CD1c-positive myeloid dendritic cell (primary cell): Measurements from ENCODE around the gene RBM26.
"Not testable (repeated sequence)": the region's sequence is repeated elsewhere in the genome, so short reads cannot be mapped to it uniquely, and the experiment has no call there.

Source experiments
- DNase-seq: peaks from one replicate; pipeline ENCODE4 v3.0.0-alpha.2; 2016; ENCODE audit errors: extremely low spot score

Gene RBM26

DNA sequence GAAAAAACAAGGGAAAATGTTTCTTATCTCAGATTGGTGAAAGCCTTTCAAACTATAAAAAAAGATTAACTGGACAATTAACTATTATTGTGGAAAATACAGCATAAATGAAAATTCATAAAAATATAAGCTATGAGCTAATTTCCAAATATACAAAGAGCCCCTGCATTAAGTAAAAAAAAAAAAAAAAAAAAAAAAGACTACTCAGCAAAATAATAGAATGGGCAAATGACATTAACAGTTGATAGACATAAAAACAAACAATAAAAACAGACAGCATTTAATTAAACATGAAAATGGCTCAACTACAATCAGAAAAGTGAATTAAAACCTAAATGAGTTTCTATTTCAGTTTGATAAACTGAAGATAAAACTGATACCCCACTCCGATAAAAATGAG, 77.5 kb downstream of the RBM26 start:
- no peak for DNase-seq

DNA sequence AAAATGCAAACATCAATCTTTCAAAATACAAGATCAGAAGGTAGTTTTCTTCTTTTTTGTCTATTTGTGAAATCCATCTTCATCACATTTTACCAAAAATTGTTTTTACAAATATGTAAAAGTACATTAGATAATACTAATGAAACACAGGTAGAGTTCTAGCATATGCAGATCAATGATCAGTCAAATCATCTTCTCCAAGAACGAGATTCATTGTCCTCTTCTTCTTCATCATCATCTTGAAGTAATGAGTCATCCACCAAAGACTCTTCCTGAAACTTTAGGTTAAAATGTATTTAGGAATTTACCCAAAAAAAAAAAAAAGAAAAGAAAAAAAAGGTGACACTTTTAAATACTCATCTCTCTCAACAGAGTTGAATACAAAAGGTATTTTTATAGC, 85.6 kb downstream of the RBM26 start:
- DNase-seq = no peak

DNA sequence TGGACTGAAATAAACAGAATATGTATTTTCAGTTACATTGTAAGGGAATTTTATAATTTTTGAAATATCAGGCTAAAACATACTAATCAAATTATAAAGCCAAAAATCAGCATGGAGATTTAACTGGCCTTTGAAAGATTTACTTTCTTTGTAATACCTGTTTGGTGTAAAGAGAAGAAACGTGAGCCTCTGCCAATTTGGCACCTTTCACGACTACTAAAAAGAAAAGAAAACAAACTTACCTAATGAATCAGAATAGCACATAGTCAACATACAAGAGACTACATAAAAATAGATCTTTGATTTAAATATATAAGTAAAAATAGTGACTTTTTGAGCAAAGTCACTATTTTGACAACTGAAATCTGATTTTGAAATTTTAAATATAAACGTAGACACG, 87.4 kb downstream of the RBM26 start:
- no peak for DNase-seq

DNA sequence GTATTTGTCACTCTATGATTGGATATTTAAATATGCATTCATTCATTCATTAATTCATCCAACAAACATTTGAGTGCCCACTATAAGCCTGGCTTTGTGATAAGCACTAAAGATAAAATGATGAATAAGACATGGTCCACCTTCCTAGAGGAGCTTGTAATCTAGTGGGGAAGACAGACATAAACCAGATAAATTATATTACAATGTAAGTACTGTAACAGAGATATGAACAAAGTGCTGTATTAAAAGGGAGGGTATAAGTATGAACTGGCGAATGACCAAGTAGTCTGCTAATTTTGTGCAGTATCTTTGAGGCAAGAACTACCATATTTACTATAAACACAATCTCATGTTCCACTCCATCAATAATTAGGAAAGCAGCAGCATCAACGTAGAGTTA, 88.2 kb downstream of the RBM26 start:
- DNase-seq = no peak

DNA sequence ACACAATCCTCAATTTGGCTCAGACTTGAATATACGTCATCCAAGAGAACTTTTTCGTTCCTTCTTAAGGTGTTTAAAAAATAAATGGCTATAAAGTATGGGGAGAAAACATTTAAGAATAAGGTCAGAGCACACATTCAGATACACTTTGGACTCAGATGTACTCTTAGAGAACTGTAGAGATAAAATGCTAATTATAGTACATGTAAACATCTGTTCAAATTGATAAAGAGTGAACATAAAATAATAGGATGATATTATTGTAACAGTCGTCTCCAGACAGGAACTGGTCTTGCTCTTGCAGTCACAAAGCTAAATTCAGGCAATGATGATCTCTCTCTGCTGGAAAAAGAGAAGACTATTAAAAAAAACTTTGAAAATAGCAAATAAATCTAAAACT, 91.4 kb downstream of the RBM26 start:
- DNase-seq = no peak

DNA sequence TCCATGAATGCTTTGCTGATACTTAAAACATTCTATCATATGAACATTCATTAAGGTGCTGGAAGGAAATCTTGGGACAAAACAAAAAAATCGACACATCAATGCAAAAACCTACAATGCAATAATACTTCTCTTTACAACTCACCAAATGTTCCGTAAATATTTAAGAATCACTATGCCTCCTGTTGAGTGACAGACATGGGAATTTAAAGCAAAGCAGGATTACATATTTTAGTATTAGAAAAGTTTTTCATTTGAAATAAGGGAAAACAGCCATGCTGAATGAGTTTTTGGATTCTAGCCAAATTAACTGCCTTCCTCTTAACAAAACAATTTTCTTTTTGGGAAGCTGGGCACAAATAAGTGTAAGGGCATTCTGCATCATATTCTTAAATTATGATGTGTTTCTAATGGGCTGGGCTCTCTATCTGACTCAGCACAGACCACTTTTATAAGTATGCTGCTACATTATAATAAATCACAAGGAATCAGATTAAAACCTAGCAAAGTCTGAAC, 93.7 kb downstream of the RBM26 start:
- no peak for DNase-seq

DNA sequence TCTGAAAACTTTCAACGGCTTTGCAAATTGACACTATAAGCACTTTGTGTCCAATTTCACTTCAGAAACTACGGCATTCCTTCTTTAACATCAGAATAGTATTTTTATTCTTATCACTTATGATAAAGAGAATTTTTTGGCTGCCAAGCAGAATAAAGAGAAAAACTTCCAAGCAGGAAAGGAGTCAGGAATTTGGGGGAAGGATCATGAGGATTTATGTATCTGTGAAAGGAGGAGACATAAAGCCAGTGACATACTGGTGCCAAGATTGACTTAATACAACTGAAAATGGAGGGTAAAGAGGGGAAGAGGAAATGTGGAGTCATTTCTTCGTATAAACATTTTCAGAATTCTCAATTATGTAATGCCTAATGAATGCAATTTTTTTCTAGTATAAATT, 94.7 kb downstream of the RBM26 start:
- no peak for DNase-seq

DNA sequence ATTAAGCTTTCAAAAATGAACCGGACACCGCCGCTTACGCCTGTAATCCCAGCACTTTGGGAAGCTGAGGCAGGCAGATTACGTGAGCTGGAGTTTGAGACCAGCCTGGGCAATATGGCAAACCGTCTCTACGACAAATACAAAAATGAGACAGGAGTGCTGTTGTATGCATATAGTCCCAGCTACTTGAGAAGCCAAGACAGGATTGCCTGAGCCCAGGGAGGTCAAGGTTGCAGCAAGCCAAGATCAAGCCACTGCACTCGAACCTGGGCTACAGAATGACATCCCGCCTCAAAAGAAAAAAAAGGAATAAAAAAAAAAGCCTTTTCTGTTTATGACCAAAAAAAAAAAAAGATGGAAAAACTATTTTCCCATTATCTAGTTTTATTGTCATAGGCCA, 96.4 kb downstream of the RBM26 start:
- DNase-seq = no peak

DNA sequence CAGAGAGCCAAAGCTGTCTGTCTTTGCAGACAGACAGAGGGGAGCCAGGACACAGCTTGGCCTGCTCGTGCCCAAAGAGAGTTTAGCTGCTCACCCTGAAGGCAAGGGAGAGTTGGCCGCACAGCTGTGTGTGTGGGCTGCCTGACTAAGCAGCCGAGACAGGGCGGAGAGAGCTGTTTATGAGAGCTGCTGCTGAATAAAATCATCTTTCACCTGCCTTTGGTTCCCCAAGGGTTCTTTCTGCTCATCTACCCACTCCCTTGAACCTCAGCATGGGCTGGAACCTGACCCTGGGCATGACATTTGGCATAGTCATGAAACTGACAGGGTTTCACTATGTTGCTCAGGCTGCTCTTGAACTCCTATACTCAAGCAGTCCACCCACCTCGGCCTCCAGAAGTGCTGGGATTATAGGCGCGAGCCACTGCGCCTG, 98.2 kb downstream of the RBM26 start:
- DNase-seq = no peak

DNA sequence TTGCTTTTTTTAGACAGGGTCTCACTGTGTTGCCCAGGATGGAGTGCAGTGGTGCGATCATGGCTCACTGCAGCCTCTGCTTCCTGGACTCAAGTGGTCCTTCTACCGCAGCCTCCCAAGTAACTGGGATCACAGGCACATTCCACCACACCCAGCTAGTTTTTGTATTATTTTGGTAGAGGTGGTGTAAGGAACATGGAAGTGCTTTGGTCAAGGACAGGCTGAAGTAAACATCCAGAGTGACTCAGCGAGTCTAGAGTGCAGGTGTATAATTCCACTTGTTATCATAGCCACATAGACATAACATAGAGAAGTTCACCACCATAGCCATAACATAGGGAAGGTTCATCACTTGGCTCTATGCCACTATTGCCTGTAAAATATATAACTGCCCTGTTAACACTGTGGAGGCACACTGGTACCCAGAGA, 98.6 kb downstream of the RBM26 start:
- DNase-seq = no peak

DNA sequence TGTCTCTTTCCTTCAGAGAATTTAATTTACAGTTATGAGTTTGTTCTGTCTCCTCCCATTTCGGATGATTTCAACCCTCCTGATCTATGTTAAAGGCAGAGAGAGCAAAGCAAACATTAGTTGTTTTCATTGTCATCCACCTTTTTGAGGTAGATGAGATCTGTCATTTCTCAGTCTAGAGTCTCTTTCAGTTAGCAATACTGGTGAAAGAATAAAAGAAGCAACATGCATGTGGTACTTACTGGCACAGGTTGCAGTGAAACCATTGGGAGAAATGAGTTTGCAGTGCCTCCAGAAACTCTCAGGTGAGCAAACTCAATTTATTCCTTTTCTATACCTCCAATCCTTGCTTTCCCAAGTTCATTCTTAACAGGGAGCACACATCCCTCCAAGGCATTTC, 99.4 kb downstream of the RBM26 start:
- DNase-seq = no peak

DNA sequence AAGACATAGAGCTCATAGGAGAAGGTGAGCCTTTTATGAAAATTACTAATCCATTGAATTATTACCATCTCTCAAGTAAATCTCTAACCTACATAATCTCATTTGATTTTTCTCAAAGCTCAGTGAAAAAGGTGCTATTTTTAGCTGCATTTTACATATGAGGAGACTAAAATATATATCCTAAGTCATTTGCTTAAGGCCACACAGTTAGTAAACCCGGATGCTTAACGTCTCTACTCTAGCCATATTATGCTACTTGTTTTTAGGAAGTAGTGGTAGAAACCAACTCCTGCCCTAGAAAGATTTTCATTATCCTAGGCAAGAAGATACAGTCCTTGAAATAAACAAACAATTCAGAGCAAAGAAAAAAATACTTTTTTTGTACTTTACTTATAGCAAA, 108.9 kb downstream of the RBM26 start:
- no peak for DNase-seq

DNA sequence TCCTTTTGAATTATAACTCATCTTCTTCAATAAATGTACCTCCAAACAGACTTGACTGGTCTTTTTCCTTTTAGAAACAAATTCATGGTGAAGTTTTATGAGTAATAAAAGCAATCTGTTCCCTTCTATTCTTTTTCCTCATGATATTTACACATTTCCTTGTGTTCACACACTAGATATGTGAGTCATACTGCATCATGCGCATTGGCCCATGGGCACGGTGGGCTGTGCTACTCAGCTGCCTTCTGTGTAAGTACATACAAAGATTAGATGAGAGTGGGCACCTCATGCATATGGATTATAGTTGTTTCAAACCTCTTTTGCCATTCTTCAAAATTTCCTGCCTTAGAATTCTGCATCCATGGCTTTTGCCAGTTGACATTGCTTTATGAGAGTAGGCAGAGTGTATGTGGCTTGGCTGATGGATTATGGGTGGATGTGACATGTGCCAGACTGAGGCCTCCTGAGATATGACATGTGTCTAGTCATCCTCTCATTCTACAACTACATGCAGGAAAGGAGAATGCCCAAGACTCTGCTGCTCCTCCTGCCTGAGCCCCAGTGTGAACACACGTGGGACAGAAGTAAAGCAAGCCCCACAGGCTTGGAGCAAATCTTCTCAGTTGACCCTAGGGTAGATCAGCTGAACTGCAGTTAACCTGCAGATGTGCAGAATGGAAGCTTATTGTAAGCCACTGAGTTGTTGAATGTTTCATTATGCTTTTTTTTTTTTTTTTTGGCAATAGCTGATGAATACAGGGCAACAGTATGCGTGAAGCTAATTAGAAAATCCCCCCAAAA, 109.9 kb downstream of the RBM26 start:
- no peak for DNase-seq

DNA sequence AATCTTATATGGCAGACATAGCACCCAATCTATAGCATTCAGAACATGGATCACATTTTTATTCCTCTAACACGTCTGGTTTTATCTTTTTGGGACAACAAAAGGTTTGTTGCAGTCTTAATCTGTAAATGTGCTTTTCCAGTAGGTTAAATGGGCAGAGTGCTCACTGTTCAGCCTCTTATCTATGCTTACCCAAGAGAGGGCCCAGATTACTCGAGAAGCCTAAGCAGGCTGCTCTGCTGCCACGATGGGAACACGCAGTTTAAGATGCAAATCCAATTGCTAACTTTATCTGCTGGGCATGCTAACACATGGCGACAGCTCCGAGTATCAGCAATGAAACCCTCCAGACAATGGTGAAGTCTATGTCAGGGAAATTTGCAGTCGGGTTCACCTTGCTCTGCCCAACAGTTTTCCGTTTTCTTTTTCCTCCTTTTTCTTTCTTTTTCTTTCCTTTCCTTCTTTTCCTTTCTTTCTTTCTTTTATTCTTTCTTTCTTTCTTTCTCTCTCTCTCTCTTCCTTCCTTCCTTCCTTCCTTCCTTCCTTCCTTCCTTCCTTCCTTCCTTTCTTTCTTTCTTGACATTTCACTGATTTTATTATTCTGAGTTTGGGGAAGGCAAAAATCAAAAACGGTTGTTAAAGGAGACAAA, 115.3 kb downstream of the RBM26 start:
- DNase-seq = no peak

DNA sequence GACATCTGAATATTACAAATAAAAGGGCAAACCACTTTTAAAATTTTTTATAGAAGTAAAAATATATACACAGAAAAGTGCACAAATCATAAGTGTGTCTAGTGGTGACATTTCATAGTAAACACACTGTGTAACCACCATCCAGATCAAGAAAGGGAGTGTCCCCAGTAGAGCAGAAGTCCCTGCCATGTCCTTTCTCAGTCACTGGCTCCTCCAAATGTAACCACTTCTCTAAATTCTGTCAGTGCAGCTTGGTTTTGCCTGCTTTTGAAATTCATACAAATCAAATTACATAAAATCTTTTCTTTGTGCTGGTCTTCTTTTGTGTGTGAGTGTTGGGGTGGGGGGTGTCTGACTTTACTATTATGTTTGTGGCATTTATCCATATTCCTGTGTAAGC, 116.5 kb downstream of the RBM26 start:
- DNase-seq = peak; percentile 33

DNA sequence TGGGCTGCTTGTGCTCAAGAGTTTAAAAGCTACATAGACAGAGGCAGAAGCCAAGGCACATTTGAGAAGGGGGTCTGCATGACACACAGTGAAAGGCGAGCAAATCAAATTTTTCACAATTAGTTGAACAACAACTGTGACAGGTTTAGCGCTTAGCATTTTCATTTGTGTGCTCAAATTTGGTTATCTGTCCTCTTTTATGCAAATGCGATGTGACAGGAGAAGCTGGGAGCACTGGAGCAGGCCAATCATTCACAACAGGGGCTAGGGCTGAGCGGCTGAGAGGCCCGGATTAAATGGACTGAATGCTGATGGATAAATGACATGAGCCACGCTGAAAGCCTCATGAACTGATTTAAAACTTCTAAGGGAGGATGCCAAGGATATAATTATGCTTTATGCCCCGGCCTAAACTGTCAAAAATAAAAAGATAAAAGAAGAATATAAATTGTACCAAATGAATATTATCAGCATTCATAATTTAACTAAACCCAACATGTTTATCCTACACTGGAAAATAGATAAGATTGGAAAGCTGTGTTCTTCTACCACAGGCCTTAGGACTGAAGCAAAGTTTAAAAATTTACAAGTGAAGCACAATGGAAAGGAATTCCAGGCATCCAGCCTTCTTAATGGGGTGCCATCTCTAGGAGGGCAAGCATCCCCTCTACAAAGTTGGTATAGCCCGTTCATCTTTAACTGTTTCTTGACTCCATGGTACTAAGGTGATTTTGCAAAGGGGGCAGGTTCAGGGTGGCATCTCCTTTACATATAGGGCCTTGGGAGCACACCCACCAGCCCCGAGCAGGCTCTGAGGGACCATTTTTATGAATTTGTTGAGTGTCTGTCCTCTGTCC, 117.9 kb downstream of the RBM26 start:
- DNase-seq = no peak

DNA sequence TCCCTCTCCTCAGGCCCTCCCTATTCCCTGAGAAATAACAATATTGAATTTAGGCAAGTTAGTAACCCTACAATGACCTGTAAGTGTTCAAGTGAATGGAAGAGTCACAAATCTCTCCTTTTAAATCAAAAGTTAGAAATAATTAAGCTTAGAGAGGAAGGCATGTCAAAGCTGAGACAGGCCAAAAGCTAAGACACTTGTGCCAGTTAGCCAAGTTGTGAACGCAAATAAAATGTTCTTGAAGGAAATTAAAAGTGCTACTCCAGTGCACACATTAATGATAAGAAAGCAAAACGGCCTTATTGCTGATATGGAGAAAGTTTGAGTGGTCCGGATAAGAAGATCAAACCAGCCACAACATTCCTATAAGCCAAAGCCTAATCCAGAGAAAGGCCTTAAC, 120.9 kb downstream of the RBM26 start:
- no peak for DNase-seq

DNA sequence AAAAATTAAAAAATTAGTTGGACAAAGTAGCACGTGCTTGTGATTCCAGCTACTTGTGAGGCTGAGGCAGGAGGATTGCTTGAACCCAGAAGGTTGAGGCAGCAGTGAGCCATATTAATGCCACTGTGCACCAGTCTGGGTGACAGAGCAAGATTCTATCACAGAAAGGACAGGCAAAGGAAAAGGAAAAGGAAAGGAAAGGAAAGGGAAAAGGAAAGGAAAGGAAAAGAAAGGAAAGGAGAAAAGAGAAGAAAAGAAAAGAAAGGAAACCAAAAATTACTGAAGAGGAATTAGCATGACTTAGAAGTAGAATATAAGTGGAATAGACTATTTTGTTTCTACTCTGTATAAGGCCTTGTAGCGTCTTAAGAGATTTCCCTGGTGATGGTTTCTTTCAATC, 122.3 kb downstream of the RBM26 start:
- no peak for DNase-seq

DNA sequence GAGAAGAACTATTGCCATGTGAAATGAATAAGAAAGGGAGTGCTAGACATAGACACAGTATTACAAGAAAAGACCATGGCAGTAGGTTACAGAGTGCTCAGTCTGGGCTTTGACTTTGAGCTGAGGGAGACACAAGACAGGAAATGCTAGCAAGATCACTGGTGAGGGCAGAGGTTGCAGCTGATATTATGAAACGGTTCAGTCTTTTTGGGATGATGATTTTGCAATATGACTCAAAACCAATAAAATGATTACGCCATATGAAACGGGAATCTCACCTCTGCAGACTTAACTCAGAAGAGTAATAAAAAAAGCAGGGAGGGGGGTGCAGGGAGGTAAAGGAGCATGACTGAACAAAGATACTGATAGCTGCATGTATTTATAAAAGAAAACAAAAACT, 123.1 kb downstream of the RBM26 start:
- no peak for DNase-seq

DNA sequence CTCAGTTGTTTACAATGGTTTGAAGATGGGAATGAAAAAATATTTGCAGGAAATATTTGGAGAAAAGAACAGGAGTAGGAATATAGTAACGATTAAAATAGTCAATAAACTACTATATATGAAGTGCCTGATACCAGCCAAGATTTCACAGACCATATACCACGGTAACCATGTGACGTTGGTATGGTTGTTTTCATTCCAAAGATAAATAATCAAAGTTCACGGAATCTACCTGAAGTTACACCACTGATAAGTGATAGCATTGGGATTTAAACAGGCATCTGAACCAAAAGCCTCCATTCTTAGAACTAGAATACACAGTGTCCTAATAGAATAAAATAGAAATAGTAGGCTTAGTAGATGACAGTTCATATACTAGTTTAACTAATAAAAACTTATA, 123.5 kb downstream of the RBM26 start:
- DNase-seq = no peak

DNA sequence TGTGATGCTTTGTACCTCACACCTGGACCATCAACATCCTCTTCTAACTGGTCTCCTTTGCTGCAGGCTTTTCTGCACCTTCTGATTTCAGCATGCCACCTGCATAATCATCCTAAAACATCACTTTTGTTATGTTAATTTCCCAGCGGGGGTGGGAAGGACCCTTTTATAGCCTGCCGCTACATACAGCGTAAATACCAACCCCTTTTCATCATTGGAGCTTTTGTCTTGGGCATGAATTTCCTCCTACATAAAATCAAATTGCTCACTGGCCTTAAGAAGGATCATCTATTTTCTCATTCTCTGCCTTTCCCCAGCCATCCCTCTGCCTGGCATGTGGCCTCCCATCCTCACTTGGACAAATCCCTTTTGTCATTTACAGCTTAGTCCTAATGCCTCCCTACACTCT, 124.7 kb downstream of the RBM26 start:
- no peak for DNase-seq

DNA sequence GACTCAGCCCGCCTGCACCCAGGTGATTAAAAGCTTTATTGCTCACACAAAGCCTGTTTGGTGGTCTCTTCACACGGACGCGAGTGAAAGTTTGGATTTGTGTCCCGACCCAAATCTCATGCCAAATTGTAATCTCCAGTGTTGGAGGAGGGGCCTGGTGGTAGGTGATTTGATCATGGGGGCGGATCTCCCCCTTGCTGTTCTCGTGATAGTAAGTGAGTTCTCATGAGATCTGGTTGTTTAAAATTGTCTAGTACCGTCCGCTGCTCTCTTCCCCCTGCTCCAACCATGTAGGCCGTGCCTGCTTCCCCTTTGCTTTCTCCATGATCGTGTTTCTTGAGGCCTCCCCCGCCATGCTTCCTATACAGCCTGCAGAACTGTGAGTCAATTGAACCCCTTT, 126.3 kb downstream of the RBM26 start:
- DNase-seq = not testable (repeated sequence)
